Measurements from ENCODE around the gene MFN1. TPM values are rescaled to one million over a fixed set of nuclear protein-coding genes. Genes with fewer than 3 reads are reported as not detected.
"Not testable (repeated sequence)": the region's sequence is repeated elsewhere in the genome, so short reads cannot be mapped to it uniquely, and the experiment has no call there.

The MFN1 gene
- total and polyA plus RNA-seq, 2 of the 13 experiments (the other 11 are each of a cell fraction or from before 2014, with no cell fraction given) = 25.2 to 37.5 TPM

DNA sequence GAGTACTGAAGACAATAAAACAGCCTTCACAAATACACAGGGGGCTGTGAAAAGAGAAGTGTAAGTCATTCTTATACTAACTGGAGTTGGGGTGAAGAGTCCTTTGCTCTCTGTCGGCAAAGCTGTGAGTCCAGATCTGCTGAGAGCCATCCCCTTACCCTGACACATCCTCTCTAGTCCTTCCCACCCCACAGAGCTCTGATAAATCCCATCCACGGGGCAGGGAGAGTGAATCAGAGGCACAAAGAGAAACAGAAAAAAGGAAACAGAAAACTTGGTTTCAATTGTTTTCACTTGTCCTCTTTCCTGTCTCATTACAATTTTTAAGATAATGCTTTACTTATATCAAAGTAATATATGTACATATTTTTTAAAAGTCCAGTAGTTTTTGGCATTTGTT, 42.9 kb upstream of the MFN1 start:
- Histone ChIP-seq H3K4me3 (replicated peaks in 1 of 3; ENCODE audit: insufficient read depth in 1 of 3, low read depth in 2 of 3, low read length in 3 of 3) (no peak overlapping the region), H4K20me1 (ENCODE audit: insufficient read depth, low read length) (no peaks in the 10 kb centered on the region), H3K79me2 (ENCODE audit: insufficient read depth, low read length) (no peaks in the 10 kb centered on the region), H3K27me3 (ENCODE audit: control insufficient read depth in 1 of 2, insufficient read depth in 2 of 2, low read length in 2 of 2) (no peaks in the 10 kb centered on the region), H3K4me1 (ENCODE audit: insufficient read depth, low read length) (peaks cover 8% of the 10 kb centered on the region; the same call in 1 of the 2 replicates), H3K36me3 (replicated peaks in 1 of 2; ENCODE audit: control insufficient read depth in 1 of 2, insufficient read depth in 2 of 2, low read length in 2 of 2) (no peaks in the 10 kb centered on the region), H2AFZ (ENCODE audit: low read length) (no peak overlapping the region), H3K9me3 (ENCODE audit: low read length) (no peaks in the 10 kb centered on the region), H3K9ac (ENCODE audit: insufficient read depth, low read depth, low read length) (no peak overlapping the region), H3K27ac (ENCODE audit: extremely low read length, insufficient read depth, low read length) (no peak overlapping the region), H3K4me2 (ENCODE audit: low read depth, low read length) (no peak overlapping the region)
- ATAC-seq = no peak
- ChIA-PET CTCF (ENCODE audit: low intra/inter-chr PET ratio, low total read pairs) (no interaction called here), POLR2A (no interaction called here)
- no peak for FAIRE-seq
- intact Hi-C loops (cut with micrococcal nuclease; ENCODE audit: unreplicated experiment) (no loop called here), in situ Hi-C loops (cut with HindIII; ENCODE audit: extremely low pct_ligation_motif_present, low pct_unique_long_range_greater_than_20kb) (loop anchor here (25.0 kb wide), 1 partner anchor 867 kb away; no protein-coding TSS in a partner anchor)
- TF ChIP-seq ONECUT2 (CRISPR knock-in tag; IDR thresholded peaks at IDR 0.05) = no peak
- DNase-seq (ENCODE audit: low spot score) = no peak
- 13% methylated on average over 2 of the region's 2 CpGs for WGBS (ENCODE audit: low lambda C conversion rate)
- no TSS peak for BruUV-seq (replicated peaks)

DNA sequence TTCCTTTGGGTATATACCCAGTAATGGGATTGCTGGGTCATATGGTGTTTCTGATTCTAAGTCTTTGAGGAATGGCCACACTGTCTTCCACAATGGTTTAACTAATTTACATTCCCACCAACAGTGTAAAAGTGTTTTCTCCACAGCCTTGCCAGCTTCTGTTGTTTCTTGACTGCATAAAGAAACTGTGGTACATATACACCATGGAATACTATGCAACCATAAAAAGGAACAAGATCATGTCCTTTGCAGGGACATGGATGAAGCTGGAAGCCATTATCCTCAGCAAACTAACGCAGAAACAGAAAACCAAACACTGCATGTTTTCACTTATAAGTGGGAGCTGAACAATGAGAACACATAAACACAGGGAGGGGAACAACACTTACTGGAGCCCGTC, 40.1 kb upstream of the MFN1 start:
- H3K4me3 ChIP-seq (replicated peaks in 1 of 3; ENCODE audit: insufficient read depth in 1 of 3, low read depth in 2 of 3, low read length in 3 of 3); H3K9me3 ChIP-seq (ENCODE audit: low read length); H3K27ac ChIP-seq (ENCODE audit: extremely low read length, insufficient read depth, low read length); H3K4me2 ChIP-seq (ENCODE audit: low read depth, low read length); H3K4me1 ChIP-seq (ENCODE audit: insufficient read depth, low read length); POLR2A ChIA-PET; H2AFZ ChIP-seq (ENCODE audit: low read length); intact Hi-C loops (cut with micrococcal nuclease; ENCODE audit: unreplicated experiment); H3K9ac ChIP-seq (ENCODE audit: insufficient read depth, low read depth, low read length); BruUV-seq (replicated peaks); ATAC-seq; H4K20me1 ChIP-seq (ENCODE audit: insufficient read depth, low read length); H3K27me3 ChIP-seq (ENCODE audit: control insufficient read depth in 1 of 2, insufficient read depth in 2 of 2, low read length in 2 of 2); CTCF ChIA-PET (ENCODE audit: low intra/inter-chr PET ratio, low total read pairs); H3K36me3 ChIP-seq (replicated peaks in 1 of 2; ENCODE audit: control insufficient read depth in 1 of 2, insufficient read depth in 2 of 2, low read length in 2 of 2); DNase-seq (ENCODE audit: low spot score); FAIRE-seq; H3K79me2 ChIP-seq (ENCODE audit: insufficient read depth, low read length): not testable (repeated sequence)
- in situ Hi-C loops (cut with HindIII; ENCODE audit: extremely low pct_ligation_motif_present, low pct_unique_long_range_greater_than_20kb) = loop anchor here (25.0 kb wide), 1 partner anchor 870 kb away; no protein-coding TSS in a partner anchor
- WGBS (ENCODE audit: low lambda C conversion rate) = 12% methylated on average over 2 of the region's 2 CpGs

DNA sequence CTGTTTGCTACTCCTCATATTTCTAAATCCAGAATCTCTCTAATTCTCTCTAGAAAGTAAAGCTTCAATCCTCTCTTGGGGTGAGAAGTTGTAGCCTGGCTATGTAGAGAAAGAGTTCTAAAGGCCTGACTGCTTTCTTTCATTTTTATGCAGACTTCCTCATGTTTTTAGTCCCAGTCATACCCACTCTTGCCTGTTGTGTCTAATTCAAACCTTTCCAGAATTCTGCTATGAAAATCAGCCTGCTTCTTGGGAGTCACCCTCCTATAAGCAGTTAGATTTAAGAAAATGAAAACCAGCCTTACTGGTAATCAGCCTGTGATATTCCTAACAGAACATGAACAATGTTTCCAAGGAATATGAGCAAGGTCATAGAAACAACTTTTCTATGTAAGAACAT, 39.5 kb upstream of the MFN1 start:
- CTCF ChIA-PET (ENCODE audit: low intra/inter-chr PET ratio, low total read pairs) = no interaction called here
- Histone ChIP-seq H3K4me1 (ENCODE audit: insufficient read depth, low read length) (peaks cover 8% of the 10 kb centered on the region; the same call in 1 of the 2 replicates), H3K4me3 (replicated peaks in 1 of 3; ENCODE audit: insufficient read depth in 1 of 3, low read depth in 2 of 3, low read length in 3 of 3) (no peak overlapping the region), H3K4me2 (ENCODE audit: low read depth, low read length) (no peak overlapping the region), H3K9ac (ENCODE audit: insufficient read depth, low read depth, low read length) (no peak overlapping the region), H3K79me2 (ENCODE audit: insufficient read depth, low read length) (no peaks in the 10 kb centered on the region), H3K27ac (ENCODE audit: extremely low read length, insufficient read depth, low read length) (no peak overlapping the region), H3K36me3 (replicated peaks in 1 of 2; ENCODE audit: control insufficient read depth in 1 of 2, insufficient read depth in 2 of 2, low read length in 2 of 2) (no peaks in the 10 kb centered on the region), H2AFZ (ENCODE audit: low read length) (no peak overlapping the region), H4K20me1 (ENCODE audit: insufficient read depth, low read length) (no peaks in the 10 kb centered on the region), H3K9me3 (ENCODE audit: low read length) (no peaks in the 10 kb centered on the region), H3K27me3 (ENCODE audit: control insufficient read depth in 1 of 2, insufficient read depth in 2 of 2, low read length in 2 of 2) (no peaks in the 10 kb centered on the region; a peak in 1 of 5 replicates)
- DNase-seq (ENCODE audit: low spot score) (no peak), FAIRE-seq (no peak), ATAC-seq (no peak)
- BruUV-seq (replicated peaks) = no TSS peak
- POLR2A ChIA-PET = no interaction called here
- intact Hi-C loops (cut with micrococcal nuclease; ENCODE audit: unreplicated experiment) (loop anchor here (2.0 kb wide), 1 partner anchor 19 kb away; no protein-coding TSS in a partner anchor), in situ Hi-C loops (cut with HindIII; ENCODE audit: extremely low pct_ligation_motif_present, low pct_unique_long_range_greater_than_20kb) (loop anchor here (25.0 kb wide), 1 partner anchor 871 kb away; no protein-coding TSS in a partner anchor)
- TF ChIP-seq, protein P1, sequence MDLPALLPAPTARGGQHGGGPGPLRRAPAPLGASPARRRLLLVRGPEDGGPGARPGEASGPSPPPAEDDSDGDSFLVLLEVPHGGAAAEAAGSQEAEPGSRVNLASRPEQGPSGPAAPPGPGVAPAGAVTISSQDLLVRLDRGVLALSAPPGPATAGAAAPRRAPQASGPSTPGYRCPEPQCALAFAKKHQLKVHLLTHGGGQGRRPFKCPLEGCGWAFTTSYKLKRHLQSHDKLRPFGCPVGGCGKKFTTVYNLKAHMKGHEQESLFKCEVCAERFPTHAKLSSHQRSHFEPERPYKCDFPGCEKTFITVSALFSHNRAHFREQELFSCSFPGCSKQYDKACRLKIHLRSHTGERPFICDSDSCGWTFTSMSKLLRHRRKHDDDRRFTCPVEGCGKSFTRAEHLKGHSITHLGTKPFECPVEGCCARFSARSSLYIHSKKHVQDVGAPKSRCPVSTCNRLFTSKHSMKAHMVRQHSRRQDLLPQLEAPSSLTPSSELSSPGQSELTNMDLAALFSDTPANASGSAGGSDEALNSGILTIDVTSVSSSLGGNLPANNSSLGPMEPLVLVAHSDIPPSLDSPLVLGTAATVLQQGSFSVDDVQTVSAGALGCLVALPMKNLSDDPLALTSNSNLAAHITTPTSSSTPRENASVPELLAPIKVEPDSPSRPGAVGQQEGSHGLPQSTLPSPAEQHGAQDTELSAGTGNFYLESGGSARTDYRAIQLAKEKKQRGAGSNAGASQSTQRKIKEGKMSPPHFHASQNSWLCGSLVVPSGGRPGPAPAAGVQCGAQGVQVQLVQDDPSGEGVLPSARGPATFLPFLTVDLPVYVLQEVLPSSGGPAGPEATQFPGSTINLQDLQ (CRISPR knock-in tag; IDR thresholded peaks at IDR 0.05) = no peak
- TF ChIP-seq ZNF558 (CRISPR knock-in tag; IDR thresholded peaks at IDR 0.05; ENCODE audit: borderline replicate concordance) (no peak), HNRNPL (IDR thresholded peaks at IDR 0.05; ENCODE audit: low read depth, low read length) (no peak), ZNF263 (CRISPR knock-in tag; IDR thresholded peaks at IDR 0.05) (no peak), ZNF672 (CRISPR knock-in tag; IDR thresholded peaks at IDR 0.05) (no peak), ZNF746 (CRISPR knock-in tag; IDR thresholded peaks at IDR 0.05) (no peak), ZNF607 (CRISPR knock-in tag; IDR thresholded peaks at IDR 0.05; ENCODE audit: borderline replicate concordance) (no peak)
- TF ChIP-seq, protein P2, sequence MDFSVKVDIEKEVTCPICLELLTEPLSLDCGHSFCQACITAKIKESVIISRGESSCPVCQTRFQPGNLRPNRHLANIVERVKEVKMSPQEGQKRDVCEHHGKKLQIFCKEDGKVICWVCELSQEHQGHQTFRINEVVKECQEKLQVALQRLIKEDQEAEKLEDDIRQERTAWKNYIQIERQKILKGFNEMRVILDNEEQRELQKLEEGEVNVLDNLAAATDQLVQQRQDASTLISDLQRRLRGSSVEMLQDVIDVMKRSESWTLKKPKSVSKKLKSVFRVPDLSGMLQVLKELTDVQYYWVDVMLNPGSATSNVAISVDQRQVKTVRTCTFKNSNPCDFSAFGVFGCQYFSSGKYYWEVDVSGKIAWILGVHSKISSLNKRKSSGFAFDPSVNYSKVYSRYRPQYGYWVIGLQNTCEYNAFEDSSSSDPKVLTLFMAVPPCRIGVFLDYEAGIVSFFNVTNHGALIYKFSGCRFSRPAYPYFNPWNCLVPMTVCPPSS (IDR thresholded peaks at IDR 0.05) = no peak
